Endometrial microvascular endothelial cells (primary cell): ENCODE data around the gene EP400. TPM values are rescaled to one million over a fixed set of nuclear protein-coding genes. Genes with fewer than 3 reads are reported as not detected.
"Not testable (repeated sequence)": the region's sequence is repeated elsewhere in the genome, so short reads cannot be mapped to it uniquely, and the experiment has no call there.

Experiments used
- in situ Hi-C: cut with HindIII; loops from 2 replicates; pipeline ENCODE4 v1.10.0; 2017; ENCODE audit warnings: low sequenced_read_pairs, low pct_unique_long_range_greater_than_20kb; ENCODE audit errors: inconsistent ontology term
- total RNA-seq: library from RNA; depleted of rRNA; stranded (reverse); fragments of >200 nt; gene quantifications from one replicate; pipeline ENCODE4 v1.2.3, GENCODE V29; 2015; ENCODE audit errors: inconsistent ontology term

The EP400 gene
- total RNA-seq, 1 donor from 2014 or later: 10.0 TPM

- in situ Hi-C loops: loop anchor here (25.0 kb wide), 1 partner anchor 162 kb away; no protein-coding TSS in a partner anchor
These were observed 75.0 kb downstream of the EP400 start for GRCh38 chr12:132024758-132025157.

GRCh38 chr12:132025526-132025925 is 75.8 kb downstream of the EP400 start:
- in situ Hi-C loops: no loop called here

- in situ Hi-C loops: no loop called here
These were observed 76.5 kb downstream of the EP400 start for GRCh38 chr12:132026061-132026795.

GRCh38 chr12:132026796-132027500 is 77.2 kb downstream of the EP400 start:
- in situ Hi-C loops: no loop called here

GRCh38 chr12:132027636-132028035 is 77.9 kb downstream of the EP400 start:
- in situ Hi-C loops: no loop called here

GRCh38 chr12:132028111-132028510 is 78.4 kb downstream of the EP400 start:
- in situ Hi-C loops: no loop called here

- in situ Hi-C loops: no loop called here
These were observed 80.0 kb downstream of the EP400 start for GRCh38 chr12:132029503-132030300.

- in situ Hi-C loops: no loop called here
These were observed 80.8 kb downstream of the EP400 start for GRCh38 chr12:132030367-132031038.

GRCh38 chr12:132033627-132034026 is 83.9 kb downstream of the EP400 start:
- in situ Hi-C loops: no loop called here

- in situ Hi-C loops: no loop called here
These were observed 86.4 kb downstream of the EP400 start for GRCh38 chr12:132036063-132036683.

GRCh38 chr12:132040906-132041606 is 91.3 kb downstream of the EP400 start:
- in situ Hi-C loops: no loop called here

- in situ Hi-C loops: no loop called here
These were observed 93.5 kb downstream of the EP400 start for GRCh38 chr12:132043216-132043615.

GRCh38 chr12:132043770-132044467 is 94.2 kb downstream of the EP400 start:
- in situ Hi-C loops: no loop called here

- in situ Hi-C loops: no loop called here
These were observed 95.1 kb downstream of the EP400 start for GRCh38 chr12:132044661-132045412.

GRCh38 chr12:132045751-132046150 is 96.0 kb downstream of the EP400 start:
- in situ Hi-C loops: no loop called here

- in situ Hi-C loops: no loop called here
These were observed 96.8 kb downstream of the EP400 start for GRCh38 chr12:132046561-132046960.

- in situ Hi-C loops: not testable (repeated sequence)
These were observed 97.9 kb downstream of the EP400 start for GRCh38 chr12:132047630-132048029.
